ENCODE data around the gene ADAMTS5. TPM values are rescaled to one million over a fixed set of nuclear protein-coding genes. Genes with fewer than 3 reads are reported as not detected.

Gene ADAMTS5
- total RNA-seq, 1 donor from 2014 or later: 62.8 TPM

DNA sequence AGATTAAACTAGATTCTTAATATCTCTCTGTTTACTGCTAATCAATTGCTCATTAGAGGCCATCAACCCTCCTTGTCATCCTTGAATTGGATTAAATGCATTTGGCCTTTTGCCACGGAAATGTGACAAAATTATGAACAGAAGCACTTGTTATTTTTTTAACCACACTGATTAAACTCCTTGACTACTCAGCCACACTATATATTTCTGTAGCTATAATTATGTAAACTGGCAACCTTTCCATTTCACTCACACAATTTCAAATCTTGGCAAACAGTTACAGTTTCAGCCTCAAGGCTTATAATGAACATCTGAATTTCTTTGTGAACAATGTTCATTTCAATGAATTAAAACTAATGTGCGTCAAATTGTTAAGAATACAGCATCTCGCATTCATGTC is 10.1 kb downstream of the ADAMTS5 start:
- H3K4me3 Mint-ChIP-seq (ENCODE audit: unreplicated experiment): no peak overlapping the region
- no peaks in the 10 kb centered on the region for H3K27me3 Mint-ChIP-seq (ENCODE audit: unreplicated experiment)
- DNase-seq (ENCODE audit: extremely low spot score, unreplicated experiment): no peak
- H3K36me3 Mint-ChIP-seq (ENCODE audit: unreplicated experiment): peaks cover 65% of the 10 kb centered on the region
- no peaks in the 10 kb centered on the region for H3K9me3 Mint-ChIP-seq (ENCODE audit: unreplicated experiment)
- H3K4me1 Mint-ChIP-seq (ENCODE audit: unreplicated experiment): peaks cover 19% of the 10 kb centered on the region
- TF ChIP-seq, protein P1, sequence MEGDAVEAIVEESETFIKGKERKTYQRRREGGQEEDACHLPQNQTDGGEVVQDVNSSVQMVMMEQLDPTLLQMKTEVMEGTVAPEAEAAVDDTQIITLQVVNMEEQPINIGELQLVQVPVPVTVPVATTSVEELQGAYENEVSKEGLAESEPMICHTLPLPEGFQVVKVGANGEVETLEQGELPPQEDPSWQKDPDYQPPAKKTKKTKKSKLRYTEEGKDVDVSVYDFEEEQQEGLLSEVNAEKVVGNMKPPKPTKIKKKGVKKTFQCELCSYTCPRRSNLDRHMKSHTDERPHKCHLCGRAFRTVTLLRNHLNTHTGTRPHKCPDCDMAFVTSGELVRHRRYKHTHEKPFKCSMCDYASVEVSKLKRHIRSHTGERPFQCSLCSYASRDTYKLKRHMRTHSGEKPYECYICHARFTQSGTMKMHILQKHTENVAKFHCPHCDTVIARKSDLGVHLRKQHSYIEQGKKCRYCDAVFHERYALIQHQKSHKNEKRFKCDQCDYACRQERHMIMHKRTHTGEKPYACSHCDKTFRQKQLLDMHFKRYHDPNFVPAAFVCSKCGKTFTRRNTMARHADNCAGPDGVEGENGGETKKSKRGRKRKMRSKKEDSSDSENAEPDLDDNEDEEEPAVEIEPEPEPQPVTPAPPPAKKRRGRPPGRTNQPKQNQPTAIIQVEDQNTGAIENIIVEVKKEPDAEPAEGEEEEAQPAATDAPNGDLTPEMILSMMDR (IDR thresholded peaks at IDR 0.05): no peak
- H3K27ac Mint-ChIP-seq (ENCODE audit: unreplicated experiment): peak overlapping the region; percentile 42

DNA sequence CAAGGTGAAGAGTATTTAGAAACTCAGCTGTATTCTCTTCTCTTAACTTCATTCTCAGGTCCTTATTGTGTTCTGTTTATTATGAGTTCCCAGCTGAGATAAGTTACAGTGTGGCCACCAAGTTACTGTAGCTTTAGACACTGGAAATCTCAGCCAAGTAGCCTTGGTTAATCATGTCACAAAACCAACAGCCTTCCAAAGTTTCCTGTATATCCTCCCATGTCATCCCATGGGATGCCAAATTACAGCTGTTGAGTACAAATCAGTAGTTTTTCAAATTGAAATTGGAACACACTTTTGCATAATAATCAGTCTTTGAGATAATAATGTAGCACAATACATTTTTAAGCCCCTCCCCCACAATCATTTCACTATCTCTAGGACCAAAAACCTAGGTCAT is 10.7 kb downstream of the ADAMTS5 start:
- H3K36me3 Mint-ChIP-seq (ENCODE audit: unreplicated experiment): peaks cover 63% of the 10 kb centered on the region
- DNase-seq (ENCODE audit: extremely low spot score, unreplicated experiment): no peak
- no peaks in the 10 kb centered on the region for H3K9me3 Mint-ChIP-seq (ENCODE audit: unreplicated experiment)
- peak overlapping the region; percentile 25 for H3K27ac Mint-ChIP-seq (ENCODE audit: unreplicated experiment)
- H3K27me3 Mint-ChIP-seq (ENCODE audit: unreplicated experiment): no peaks in the 10 kb centered on the region
- no peak overlapping the region for H3K4me3 Mint-ChIP-seq (ENCODE audit: unreplicated experiment)
- H3K4me1 Mint-ChIP-seq (ENCODE audit: unreplicated experiment): peaks cover 22% of the 10 kb centered on the region
- TF ChIP-seq, protein P1 (IDR thresholded peaks at IDR 0.05): no peak

DNA sequence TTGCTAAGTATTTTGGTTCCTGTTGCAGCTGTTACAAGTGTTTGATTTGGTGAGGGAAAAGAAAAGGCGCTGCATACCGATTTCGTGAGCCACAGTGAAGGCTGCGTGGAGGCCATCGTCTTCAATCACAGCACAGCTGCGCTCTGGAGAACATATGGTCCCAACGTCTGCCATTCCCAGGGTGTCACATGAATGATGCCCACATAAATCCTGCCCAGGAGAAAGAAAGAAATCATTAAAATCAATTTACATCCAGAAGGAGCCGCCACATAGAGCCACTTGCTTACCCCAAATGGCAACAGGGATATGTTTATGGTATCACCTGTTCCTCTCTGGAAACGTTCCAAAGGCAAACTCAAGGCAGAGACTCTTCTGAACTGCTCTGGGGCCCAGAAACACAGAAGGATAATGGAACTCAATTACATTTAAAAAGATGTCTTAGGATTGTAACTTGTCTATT is 12.2 kb downstream of the ADAMTS5 start:
- Mint-ChIP-seq H3K27me3 (ENCODE audit: unreplicated experiment) (no peaks in the 10 kb centered on the region), H3K36me3 (ENCODE audit: unreplicated experiment) (peaks cover 71% of the 10 kb centered on the region), H3K4me1 (ENCODE audit: unreplicated experiment) (peaks cover 22% of the 10 kb centered on the region), H3K4me3 (ENCODE audit: unreplicated experiment) (no peak overlapping the region), H3K27ac (ENCODE audit: unreplicated experiment) (peak overlapping the region; percentile 5), H3K9me3 (ENCODE audit: unreplicated experiment) (no peaks in the 10 kb centered on the region)
- TF ChIP-seq, protein P1 (IDR thresholded peaks at IDR 0.05): no peak
- DNase-seq (ENCODE audit: extremely low spot score, unreplicated experiment): no peak

DNA sequence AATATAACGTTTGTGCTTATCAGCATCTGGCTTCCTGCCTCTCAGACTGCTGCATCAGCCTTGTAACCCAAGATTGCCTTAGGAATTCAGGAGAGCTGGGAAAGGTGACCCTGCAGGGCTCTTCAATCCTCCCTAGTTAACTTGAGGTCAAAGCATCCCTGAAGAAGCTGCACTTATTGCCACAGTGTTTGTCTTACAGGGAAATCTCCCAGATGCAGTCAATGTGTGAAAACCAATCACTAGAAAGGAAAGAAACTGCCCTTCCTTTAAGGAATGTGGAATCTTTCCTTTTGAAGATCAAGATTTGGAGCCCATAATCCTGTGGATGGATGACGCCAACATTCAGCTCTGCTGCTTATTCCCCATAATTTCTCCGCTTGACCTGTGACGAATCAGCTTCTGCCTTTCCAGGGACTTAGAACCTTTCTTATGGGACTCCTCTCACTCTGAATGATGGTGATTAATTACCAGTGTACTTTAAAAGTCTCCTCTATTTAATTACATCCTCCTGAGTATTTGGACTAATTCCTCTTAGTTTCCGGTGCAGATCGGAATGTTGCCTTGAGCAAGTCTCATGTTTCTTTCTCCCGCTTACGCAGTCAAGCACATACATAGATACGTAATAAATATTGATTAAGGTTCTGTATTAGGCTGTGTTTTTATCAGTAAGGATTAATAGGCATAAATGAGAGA is 14.4 kb downstream of the ADAMTS5 start:
- no peak for DNase-seq (ENCODE audit: extremely low spot score, unreplicated experiment)
- H3K27me3 Mint-ChIP-seq (ENCODE audit: unreplicated experiment): no peaks in the 10 kb centered on the region
- H3K9me3 Mint-ChIP-seq (ENCODE audit: unreplicated experiment): no peaks in the 10 kb centered on the region
- peaks cover 31% of the 10 kb centered on the region for H3K4me1 Mint-ChIP-seq (ENCODE audit: unreplicated experiment)
- peaks cover 80% of the 10 kb centered on the region for H3K36me3 Mint-ChIP-seq (ENCODE audit: unreplicated experiment)
- H3K27ac Mint-ChIP-seq (ENCODE audit: unreplicated experiment): peak overlapping the region; percentile 0
- H3K4me3 Mint-ChIP-seq (ENCODE audit: unreplicated experiment): no peak overlapping the region
- TF ChIP-seq, protein P1 (IDR thresholded peaks at IDR 0.05): no peak

DNA sequence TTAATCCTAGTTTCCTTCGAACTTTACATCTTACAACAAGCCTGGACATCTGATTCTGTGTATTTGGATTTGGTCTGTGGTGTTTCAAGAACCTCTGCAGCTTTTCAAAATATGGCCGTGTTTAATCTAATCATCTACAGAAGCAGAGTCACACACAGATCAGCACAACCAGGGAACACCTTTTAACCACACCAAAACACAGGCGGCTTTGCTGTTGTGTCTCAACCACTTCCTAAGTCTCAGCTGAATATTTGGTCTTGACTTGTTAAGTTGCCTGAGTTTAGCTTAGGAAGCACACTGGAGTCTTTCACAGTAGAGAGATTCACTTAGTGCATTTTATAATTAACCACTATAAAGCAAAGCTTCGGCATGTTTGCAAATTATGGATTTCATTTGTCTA is 17.1 kb downstream of the ADAMTS5 start:
- H3K27ac Mint-ChIP-seq (ENCODE audit: unreplicated experiment): no peak overlapping the region
- TF ChIP-seq, protein P1 (IDR thresholded peaks at IDR 0.05): no peak

More for the DNA sequence above, 17.1 kb downstream of the ADAMTS5 start:
- Mint-ChIP-seq H3K27me3 (ENCODE audit: unreplicated experiment) (no peaks in the 10 kb centered on the region), H3K4me1 (ENCODE audit: unreplicated experiment) (peaks cover 44% of the 10 kb centered on the region), H3K36me3 (ENCODE audit: unreplicated experiment) (peaks cover 77% of the 10 kb centered on the region), H3K9me3 (ENCODE audit: unreplicated experiment) (no peaks in the 10 kb centered on the region), H3K4me3 (ENCODE audit: unreplicated experiment) (no peak overlapping the region)
- no peak for DNase-seq (ENCODE audit: extremely low spot score, unreplicated experiment)

All from osteocyte (in vitro differentiated cells).